Measurements from ENCODE around the gene KNG1. TPM values are rescaled to one million over a fixed set of nuclear protein-coding genes. Genes with fewer than 3 reads are reported as not detected.

Gene KNG1
- total and polyA plus RNA-seq, 10 of the 15 experiments (the other 5 are each of a cell fraction or from before 2014, with no cell fraction given): 0.21 TPM; not detected in 9

DNA sequence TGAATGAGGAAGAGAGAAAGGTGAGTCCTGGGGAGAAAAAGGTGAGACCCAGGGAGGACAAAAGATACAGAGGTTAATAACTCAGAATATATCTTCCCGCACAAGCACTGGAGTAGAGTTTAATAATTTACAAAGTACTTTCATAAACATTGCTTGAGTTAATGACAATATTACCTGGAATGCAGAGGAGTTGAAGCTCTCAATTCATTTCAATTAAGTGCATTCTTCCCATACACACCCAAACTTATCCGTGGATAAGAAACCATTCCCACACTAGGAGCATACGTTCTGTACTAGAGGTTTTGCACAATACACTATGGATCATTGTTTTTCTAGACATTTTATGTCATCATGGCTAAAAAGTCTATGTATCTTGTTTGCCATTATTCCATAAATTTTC, 23.3 kb upstream of the KNG1 start:
- H3K79me2 ChIP-seq (ENCODE audit: control insufficient read depth, insufficient read depth, low read length): no peaks in the 10 kb centered on the region
- ChIA-PET RAD21 (ENCODE audit: unreplicated experiment) (no interaction called here), SMC1A (ENCODE audit: uncharacterized antibody, unreplicated experiment) (interaction anchor here (1.5 kb wide), 1 partner anchor 25 kb away, joined by 3 read pairs; no protein-coding TSS in a partner anchor), POLR2A (interaction anchor here (0.6 kb wide), 1 partner anchor 80 kb away, joined by 3 read pairs; no protein-coding TSS in a partner anchor), CTCF (no interaction called here)
- H3K27me3 ChIP-seq (replicated peaks in 1 of 2; ENCODE audit: control insufficient read depth in 2 of 2, insufficient read depth in 2 of 2, low read length in 1 of 2): no peaks in the 10 kb centered on the region
- H3K9ac ChIP-seq (ENCODE audit: control insufficient read depth, insufficient read depth, low read length): no peak overlapping the region
- intact Hi-C loops (cut with micrococcal nuclease; ENCODE audit: unreplicated experiment): no loop called here
- no peaks in the 10 kb centered on the region for H3K36me3 ChIP-seq (ENCODE audit: control insufficient read depth in 2 of 2, insufficient read depth in 2 of 2, low read length in 1 of 2)
- DNase-seq (ENCODE audit: low read depth, low spot score) (no peak), ATAC-seq (no peak), FAIRE-seq (no peak)
- H2AFZ ChIP-seq (ENCODE audit: control insufficient read depth, low read depth, low read length): no peak overlapping the region
- H3K4me3 ChIP-seq: no peak overlapping the region
- no TSS peak for BruUV-seq (replicated peaks)
- H3K4me2 ChIP-seq (ENCODE audit: control insufficient read depth, insufficient read depth): no peak overlapping the region
- H3K4me1 ChIP-seq (ENCODE audit: control insufficient read depth, insufficient read depth, low read length): no peaks in the 10 kb centered on the region
- WGBS (ENCODE audit: insufficient coverage, insufficient replicate concordance, low lambda C conversion rate, missing lambda C conversion rate): 53% methylated on average over 3 of the region's 3 CpGs
- no peaks in the 10 kb centered on the region for H3K9me3 ChIP-seq (replicated peaks; ENCODE audit: control insufficient read depth, insufficient read depth, low read length)
- H4K20me1 ChIP-seq (ENCODE audit: control insufficient read depth, insufficient read depth): no peaks in the 10 kb centered on the region
- no peak for TF ChIP-seq SKIL (IDR thresholded peaks at IDR 0.05; ENCODE audit: low read depth, poor library complexity, severe bottlenecking)
- no peak for TF ChIP-seq CBFB (IDR thresholded peaks at IDR 0.05; ENCODE audit: low read depth)
- TF ChIP-seq, protein P1, sequence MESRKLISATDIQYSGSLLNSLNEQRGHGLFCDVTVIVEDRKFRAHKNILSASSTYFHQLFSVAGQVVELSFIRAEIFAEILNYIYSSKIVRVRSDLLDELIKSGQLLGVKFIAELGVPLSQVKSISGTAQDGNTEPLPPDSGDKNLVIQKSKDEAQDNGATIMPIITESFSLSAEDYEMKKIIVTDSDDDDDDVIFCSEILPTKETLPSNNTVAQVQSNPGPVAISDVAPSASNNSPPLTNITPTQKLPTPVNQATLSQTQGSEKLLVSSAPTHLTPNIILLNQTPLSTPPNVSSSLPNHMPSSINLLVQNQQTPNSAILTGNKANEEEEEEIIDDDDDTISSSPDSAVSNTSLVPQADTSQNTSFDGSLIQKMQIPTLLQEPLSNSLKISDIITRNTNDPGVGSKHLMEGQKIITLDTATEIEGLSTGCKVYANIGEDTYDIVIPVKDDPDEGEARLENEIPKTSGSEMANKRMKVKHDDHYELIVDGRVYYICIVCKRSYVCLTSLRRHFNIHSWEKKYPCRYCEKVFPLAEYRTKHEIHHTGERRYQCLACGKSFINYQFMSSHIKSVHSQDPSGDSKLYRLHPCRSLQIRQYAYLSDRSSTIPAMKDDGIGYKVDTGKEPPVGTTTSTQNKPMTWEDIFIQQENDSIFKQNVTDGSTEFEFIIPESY (IDR thresholded peaks at IDR 0.05): no peak
- TF ChIP-seq ZBED1 (IDR thresholded peaks at IDR 0.05; ENCODE audit: borderline replicate concordance): no peak
- no peak for TF ChIP-seq E2F4 (IDR thresholded peaks at IDR 0.05; ENCODE audit: low read depth, low read length)
- no peak for TF ChIP-seq BCL11A (IDR thresholded peaks at IDR 0.05; ENCODE audit: low read depth, low read length)
- TF ChIP-seq JUNB (IDR thresholded peaks at IDR 0.05): no peak
- TF ChIP-seq ZBTB40 (IDR thresholded peaks at IDR 0.05; ENCODE audit: borderline replicate concordance): no peak
- no peak for TF ChIP-seq POU2F2 (IDR thresholded peaks at IDR 0.05; ENCODE audit: borderline replicate concordance, low read depth, low read length)
- TF ChIP-seq PAX5 (IDR thresholded peaks at IDR 0.05; ENCODE audit: borderline replicate concordance, low read depth, low read length): no peak
- no peak overlapping the region for H3K27ac ChIP-seq (ENCODE audit: control insufficient read depth, insufficient read depth)
- in situ Hi-C loops (cut with MboI): no loop called here

All from GM12878 (cell line).